LNCAP (cell line): ENCODE data around the gene MED8.

ENCODE experiments used
- TF ChIP-seq, protein P1 (sequence below): fragments of 450-650 bp; IDR thresholded peaks from 2 replicates; pipeline ENCODE4 v1.5.1; 2017; ENCODE audit warnings: mild to moderate bottlenecking

The MED8 gene

DNA sequence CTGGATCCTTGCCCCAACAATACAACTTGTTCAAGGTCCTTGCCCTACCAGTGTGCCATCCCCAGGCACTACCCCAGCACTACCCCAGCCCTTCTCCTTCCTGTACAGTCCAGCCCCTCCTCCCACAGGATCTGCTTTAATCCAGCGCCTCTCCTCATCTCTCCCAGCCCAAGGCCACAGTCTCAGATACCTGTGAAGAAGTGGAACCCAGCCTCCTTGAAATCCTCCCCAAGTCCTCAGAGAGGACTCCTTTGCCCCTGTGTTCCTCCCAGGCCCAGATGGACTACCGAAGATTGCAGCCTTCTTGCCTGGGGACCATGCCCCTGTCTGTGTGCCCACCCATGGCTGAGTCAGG, 37.3 kb downstream of the MED8 start:
- TF ChIP-seq, protein P1, sequence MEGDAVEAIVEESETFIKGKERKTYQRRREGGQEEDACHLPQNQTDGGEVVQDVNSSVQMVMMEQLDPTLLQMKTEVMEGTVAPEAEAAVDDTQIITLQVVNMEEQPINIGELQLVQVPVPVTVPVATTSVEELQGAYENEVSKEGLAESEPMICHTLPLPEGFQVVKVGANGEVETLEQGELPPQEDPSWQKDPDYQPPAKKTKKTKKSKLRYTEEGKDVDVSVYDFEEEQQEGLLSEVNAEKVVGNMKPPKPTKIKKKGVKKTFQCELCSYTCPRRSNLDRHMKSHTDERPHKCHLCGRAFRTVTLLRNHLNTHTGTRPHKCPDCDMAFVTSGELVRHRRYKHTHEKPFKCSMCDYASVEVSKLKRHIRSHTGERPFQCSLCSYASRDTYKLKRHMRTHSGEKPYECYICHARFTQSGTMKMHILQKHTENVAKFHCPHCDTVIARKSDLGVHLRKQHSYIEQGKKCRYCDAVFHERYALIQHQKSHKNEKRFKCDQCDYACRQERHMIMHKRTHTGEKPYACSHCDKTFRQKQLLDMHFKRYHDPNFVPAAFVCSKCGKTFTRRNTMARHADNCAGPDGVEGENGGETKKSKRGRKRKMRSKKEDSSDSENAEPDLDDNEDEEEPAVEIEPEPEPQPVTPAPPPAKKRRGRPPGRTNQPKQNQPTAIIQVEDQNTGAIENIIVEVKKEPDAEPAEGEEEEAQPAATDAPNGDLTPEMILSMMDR = no peak

- TF ChIP-seq, protein P1 = no peak
These were observed 37.9 kb downstream of the MED8 start for GRCh38 chr1:43351421-43352350.

DNA sequence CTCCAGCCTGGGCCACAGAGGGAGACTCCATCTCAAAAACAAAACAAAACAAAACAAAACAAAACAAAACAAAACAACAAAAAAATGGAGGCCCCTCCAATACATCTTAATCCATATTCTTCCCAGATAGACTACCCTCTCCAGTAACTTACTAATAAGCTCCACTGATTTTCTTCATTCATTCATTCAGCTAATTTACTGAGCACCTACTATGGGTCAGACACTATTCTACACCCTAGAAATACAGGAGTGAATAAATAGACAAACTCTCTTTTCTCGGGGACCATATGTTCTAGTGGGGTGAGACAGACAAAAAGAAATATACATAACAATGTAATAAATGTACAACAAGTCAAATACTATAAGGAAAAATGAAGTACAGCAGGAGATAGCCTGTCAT, 38.6 kb downstream of the MED8 start:
- TF ChIP-seq, protein P1 = no peak

DNA sequence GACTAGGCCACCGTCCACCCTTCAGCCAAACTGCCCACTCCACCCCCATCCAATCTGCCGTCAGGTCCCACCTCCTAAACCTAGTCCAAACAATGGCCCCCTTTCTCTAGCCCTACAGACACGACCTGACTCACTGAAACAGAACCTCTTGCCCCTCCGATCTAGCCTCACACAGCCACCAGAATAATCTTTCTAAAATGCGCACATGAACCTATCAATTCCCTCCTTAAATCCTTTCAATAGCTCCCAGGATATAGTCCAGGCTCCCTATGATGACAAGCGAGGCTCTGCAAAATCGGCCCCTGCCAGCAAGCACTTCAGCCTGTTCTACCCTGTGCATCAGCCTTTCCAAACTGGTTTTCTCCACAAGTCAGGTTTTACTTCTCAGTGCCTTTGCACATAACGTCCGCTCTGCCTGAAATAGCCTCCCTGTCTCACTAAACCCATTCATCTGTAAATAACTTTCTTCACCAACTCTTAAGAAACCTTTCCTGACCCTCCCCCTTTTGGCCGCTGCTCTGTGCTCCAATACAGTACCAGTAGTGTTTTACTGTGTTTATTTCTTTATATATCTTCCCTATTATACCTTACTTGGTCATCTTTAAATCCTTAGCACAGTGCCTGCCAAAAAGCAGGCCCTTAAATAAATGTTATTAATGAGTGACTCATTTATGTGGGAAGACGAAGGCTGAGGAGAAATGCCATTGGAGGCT, 39.9 kb downstream of the MED8 start:
- TF ChIP-seq, protein P1 = no peak

- TF ChIP-seq, protein P1 = no peak
These were observed 40.6 kb downstream of the MED8 start for GRCh38 chr1:43348809-43349593.

- TF ChIP-seq, protein P1 = no peak
These were observed 41.2 kb downstream of the MED8 start for GRCh38 chr1:43348343-43348808.

DNA sequence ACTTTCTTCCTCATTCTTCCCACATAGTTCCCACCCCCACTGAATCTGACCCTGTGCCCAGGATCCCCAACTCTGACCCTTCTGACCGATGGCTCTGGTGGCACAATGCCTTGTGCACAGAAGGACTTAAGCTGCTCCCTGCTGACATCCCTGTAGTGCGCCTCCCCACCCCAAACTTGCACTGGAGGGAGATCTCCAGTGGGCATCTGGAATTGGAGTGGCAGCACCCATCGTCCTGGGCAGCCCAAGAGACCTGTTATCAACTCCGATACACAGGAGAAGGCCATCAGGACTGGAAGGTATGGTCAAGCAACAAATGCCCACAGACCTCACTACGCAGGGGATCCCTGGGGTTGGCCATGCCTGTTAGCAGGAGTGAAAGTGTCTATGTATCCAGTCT, 43.0 kb downstream of the MED8 start:
- TF ChIP-seq, protein P1 = no peak
